HG03097 (cell line): ENCODE data around the gene FOXRED1.
"Not testable (repeated sequence)": the region's sequence is repeated elsewhere in the genome, so short reads cannot be mapped to it uniquely, and the experiment has no call there.

Source experiments
- ATAC-seq: cut with Tn5 transposase; IDR thresholded peaks from one replicate; pipeline ENCODE4 v1.9.1; 2021; ENCODE audit not compliant: unreplicated experiment, low FRiP score

The FOXRED1 gene

DNA sequence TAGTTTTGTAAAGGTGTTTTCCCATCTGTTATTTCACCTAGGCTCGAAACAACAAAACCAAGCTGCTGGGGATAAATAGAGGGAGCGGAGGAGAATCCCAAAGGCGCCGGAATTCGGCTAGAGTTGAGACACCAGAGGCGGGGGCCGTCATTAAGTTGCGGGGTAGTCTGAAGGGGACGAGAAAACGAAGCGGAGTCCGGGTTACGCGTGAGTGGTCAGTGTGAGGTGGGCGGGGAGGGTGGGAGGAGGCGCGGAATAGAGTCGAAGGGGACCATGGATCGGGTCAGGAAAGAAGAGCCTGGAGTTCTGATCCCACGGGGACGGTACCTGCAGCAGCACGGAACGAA is 620 bp upstream of the FOXRED1 start:
- ATAC-seq, result no peak

DNA sequence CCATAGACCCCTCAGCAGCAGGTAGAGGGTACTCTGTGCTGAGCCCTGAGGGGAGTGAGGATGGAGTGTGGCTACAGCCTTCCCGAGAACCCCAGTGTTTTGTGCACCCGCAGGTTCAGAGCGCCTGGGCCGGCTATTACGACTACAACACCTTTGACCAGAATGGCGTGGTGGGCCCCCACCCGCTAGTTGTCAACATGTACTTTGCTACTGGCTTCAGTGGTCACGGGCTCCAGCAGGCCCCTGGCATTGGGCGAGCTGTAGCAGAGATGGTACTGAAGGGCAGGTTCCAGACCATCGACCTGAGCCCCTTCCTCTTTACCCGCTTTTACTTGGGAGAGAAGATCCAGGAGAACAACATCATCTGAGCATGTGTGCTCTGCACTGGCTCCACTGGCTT is 8.4 kb downstream of the FOXRED1 start:
- no peak for ATAC-seq

GRCh38 chr11:126277780-126278179 is 8.8 kb downstream of the FOXRED1 start:
- no peak for ATAC-seq

DNA sequence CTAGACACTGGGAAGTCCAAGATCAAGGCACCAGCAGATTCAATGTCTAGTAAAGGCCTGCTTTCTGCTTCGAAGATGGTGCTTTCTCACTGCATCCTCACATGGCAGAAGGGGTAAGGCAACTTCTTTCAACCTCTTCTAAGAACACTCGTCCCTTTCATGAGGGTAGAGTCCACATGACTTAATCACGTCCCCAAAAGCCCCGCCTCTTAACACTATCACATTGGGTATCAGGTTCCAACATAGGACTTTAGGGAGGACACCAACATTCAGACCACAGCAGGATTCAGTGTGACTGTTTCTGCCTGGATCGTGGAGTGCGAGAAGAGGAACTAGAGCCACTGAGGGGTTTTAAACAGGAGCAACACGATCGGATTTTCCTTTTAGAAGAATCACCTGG is 10.2 kb downstream of the FOXRED1 start:
- no peak for ATAC-seq

DNA sequence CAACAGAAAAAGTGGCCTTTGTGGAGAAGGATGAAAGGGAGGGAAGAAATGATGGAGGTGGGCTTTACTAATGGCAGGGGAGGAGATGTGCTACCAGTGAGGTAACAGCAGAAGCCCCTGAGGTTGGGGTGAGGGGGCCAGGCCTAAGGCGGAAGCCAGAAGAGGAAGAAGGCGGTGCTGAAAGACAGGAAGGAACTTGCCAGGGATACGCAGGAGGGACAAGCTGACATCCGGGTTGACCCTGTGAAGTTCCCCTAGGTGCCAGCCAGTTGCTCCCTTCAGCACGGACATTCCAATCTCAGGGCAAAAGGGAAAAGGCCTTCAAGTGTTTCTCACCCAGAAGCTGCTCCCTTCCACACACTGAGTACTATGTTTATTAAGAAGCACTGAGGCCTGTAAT is 11.6 kb downstream of the FOXRED1 start:
- ATAC-seq, result no peak

DNA sequence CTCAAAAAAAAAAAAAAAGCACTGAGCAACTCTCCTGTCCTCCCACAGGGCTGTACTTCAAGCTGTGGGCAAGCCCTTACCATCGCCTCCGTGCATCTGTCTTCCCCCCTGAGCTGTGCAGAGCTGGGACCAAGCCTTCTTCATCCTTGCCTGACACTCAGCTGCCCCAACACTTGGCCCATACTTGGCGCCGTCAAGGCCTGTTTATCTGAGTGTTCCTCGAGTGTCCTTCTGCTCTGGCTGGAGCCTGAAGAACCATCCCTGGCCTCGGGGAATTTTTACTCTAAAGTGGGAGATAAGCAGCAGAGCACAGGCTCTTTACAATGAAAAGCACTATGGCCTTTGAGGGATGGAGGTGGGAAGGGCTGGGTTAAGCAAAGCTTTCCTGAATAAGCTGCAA is 12.3 kb downstream of the FOXRED1 start:
- no peak for ATAC-seq

DNA sequence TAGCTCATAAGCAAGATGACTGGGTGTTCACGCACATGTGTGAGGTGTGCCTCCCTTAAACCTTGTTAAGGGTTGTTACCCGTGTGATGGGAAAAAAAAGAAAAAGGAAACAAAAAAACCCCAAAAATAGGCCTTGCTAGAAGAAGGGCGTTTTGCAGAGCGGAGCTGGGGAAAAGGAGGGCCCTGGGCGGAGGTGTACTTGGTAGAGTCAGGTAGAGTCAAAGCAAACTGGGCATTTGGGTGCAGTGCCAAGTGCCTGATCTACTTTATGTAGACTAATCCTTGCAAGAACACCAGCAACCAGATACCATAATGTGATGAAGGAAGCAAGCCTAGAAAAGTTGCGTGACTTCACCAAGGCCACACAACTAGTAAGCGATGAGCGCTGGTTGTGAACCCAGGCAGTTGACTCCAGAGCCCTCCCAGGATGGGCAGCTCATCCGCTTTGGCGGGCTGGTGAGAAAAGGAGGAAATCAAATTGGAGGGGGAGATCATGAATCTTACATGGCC is 12.8 kb downstream of the FOXRED1 start:
- no peak for ATAC-seq

GRCh38 chr11:126282361-126282735 is 13.4 kb downstream of the FOXRED1 start:
- ATAC-seq, result no peak

DNA sequence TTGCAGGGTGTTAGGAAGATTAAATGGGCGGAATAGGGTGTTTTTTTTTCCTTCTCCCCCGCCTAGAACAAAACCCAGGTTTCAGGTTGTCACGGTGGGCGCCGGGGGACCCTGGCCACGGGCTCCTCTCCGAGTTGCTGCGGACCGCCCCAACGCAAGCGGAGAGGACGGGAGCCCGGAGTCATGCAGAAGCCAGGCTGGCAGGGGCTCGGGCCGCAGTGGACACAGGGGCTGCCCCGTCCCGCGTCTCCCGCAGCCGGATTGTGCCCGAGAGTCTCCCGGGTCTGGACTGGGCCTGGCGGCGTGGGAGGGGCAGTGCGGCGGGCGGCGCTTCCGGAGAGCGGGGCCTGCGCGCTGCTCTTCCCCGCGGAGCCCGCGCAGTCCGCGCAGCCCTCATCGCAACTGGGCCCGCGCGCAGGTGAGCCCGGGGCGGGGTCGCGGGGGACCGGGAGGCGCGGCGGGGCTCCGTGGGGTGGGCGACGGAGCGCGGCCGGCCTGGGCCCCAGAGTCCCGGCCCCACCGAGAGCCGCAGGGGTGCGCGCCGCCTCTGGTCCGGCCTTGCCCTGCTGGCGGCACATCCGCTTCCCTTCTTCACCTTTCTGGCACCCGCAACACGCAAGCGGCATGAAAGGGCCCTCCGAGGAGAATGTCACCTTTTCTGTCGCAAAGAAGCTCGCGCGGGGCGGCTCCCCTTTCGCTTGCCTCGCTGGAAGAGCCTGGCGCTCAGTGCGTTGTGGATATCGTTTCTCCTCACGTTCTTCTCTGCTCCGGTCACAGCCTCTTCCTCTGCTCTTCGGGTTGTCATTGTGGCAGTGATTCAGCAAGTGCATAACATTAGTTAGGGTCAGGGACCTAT is 14.0 kb downstream of the FOXRED1 start, which contains the start of gene TIRAP:
Gene TIRAP, plus strand, starts transcription at position 358 of the 856 bp plus-strand sequence. CDS start 7,802 bp downstream, outside the sequence.
- ATAC-seq, result peak; percentile 50

GRCh38 chr11:126284829-126285228 is 15.9 kb downstream of the FOXRED1 start:
- no peak for ATAC-seq

DNA sequence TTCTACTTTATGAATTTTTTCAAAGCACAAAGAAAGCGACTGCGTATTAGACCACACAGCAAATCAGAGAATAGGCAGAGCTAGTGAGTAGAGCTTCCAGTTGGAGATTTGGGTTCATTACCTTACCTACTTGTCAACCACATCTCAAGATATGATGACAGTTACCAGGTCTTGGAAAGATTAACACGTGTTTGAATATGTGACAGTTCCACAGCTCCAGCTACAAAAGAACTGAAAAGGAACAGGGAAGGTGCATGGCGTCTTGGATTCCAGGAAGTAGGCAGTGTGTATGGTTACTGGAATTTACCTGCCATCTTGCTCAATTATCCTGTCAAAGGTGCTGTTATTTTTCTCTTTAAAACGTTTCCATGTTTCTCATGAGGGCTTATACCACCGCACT is 19.3 kb downstream of the FOXRED1 start:
- ATAC-seq, result no peak

GRCh38 chr11:126290887-126291286 is 21.9 kb downstream of the FOXRED1 start:
- no peak for ATAC-seq

DNA sequence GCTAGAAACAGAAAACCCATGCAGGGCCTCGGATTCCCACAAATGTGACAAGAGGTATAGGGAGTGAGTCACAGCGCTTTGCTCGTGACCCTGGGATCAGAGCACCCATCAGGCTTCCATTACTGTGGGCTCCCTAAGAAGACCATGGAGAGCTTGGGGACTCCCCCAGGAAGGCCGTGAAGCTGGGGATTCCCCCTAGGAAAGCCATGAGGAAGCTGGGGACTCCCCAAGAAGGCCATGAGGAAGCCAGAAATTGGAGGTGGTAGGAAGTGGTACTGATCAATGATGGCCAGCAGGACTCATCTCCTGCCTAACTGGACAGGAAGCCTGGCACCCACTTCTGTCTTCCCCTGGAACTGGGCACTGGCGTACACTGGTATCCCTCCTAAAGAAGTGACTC is 24.8 kb downstream of the FOXRED1 start:
- ATAC-seq, result no peak

GRCh38 chr11:126297004-126297403 is 28.1 kb downstream of the FOXRED1 start:
- no peak for ATAC-seq

DNA sequence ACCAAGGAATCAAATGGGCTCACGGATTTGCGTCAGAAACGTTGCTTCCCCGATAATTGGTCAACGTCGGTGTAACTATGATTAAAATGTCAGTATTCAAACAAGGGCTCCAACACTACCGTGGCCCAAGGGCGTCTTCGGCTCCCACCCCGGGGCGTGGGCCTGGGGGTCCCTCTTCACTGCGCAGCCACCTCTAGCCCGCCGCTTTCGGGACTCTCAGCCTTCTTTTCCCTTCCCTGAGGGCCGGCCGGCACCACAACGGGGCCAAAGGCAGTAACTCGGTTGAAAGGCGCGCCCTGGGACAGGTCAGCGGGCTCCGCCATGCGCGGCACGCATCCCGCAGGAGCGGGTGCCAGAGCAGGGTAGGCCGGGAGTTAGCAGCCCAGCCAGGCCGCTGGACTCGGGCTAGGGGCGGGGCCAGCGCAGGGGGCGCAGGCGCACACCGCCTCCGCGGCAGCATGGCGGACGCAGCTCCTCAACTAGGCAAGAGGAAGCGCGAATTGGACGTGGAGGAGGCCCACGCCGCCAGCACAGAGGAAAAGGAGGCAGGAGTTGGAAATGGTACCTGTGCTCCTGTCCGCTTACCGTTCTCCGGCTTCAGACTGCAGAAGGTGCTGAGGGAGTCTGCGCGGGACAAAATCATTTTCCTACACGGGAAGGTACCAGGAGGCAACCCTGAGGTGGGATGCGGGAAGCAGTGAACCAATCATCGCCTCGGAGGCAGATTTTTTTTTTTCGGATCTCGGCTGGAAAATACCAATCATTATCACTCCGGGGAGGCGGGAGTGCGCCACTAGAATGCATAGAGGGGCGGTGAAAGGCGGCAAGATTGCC is 34.9 kb downstream of the FOXRED1 start, which contains the start of gene DCPS:
Gene DCPS, plus strand, starts transcription at position 438 of the 834 bp plus-strand sequence. Its CDS starts 21 bp downstream, at position 459.
- peak; percentile 84 for ATAC-seq

DNA sequence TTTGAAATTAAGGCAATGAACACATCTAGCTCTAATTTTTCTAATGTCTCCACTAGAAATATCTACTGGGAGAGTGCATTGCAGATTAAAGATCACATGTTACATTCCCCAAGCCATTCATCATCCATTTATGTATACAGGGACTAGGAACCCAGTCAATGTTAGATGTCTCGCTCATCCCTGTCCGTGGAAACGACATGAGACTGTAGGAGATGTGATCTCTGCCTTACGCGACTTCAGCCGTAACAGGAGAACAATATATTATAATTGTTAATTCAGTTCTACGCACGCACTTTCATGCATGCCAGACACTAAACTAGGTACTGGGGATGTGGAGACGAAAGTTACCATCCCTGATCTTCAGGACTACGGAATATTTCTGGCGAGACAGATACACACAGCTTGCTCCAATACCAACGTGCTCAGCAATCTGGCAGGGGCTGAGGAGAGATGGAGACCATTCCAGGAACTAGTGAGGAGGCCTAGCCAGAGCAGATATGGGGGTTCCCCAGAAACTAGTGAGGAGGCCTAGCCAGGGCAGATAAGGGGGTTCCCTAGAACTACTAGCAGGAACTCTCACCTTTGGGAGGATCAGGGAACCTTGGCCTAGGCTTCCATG is 35.6 kb downstream of the FOXRED1 start:
- no peak for ATAC-seq

- no peak for ATAC-seq
These were observed 36.7 kb downstream of the FOXRED1 start for GRCh38 chr11:126305699-126306098.

- ATAC-seq, result no peak
These were observed 38.8 kb downstream of the FOXRED1 start for GRCh38 chr11:126307706-126308105.

GRCh38 chr11:126308271-126308671 is 39.3 kb downstream of the FOXRED1 start:
- no peak for ATAC-seq

DNA sequence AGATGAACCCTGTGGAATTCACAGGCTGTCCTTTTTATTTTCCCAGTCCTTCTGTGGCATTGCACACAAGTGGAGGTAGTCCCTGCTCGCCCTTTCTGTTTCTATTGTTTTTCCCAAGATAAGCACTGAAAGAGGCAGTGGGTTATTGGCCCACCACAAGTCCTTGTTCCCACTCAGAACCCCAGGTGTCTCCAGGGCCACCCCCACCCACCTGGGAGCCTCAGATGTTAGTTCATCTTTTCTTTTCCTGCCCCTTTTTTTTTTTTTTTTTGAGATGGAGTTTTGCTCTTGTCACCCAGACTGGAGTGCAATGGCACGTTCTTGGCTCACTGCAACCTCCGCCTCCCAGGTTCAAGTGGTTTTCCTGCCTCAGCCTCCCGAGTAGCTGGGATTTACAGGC is 39.8 kb downstream of the FOXRED1 start:
- ATAC-seq, result not testable (repeated sequence)
